Measurements from ENCODE around the gene TBX10.

- TF ChIP-seq POLR2AphosphoS5 (IDR thresholded peaks at IDR 0.05; ENCODE audit: low read depth, low read length), result no peak
- TF ChIP-seq TAF1 (IDR thresholded peaks at IDR 0.05; ENCODE audit: low read depth, low read length), result no peak
- TF ChIP-seq POLR2A (IDR thresholded peaks at IDR 0.05; ENCODE audit: low read depth, low read length), result no peak
- TF ChIP-seq PAX5 (IDR thresholded peaks at IDR 0.05; ENCODE audit: insufficient read depth, low read length, severe bottlenecking), result no peak
- no peak for TF ChIP-seq POU2F2 (IDR thresholded peaks at IDR 0.05; ENCODE audit: low read depth, low read length)
- no peak for TF ChIP-seq SPI1 (IDR thresholded peaks at IDR 0.05; ENCODE audit: low read depth, low read length)
Observed at GRCh38 chr11:67610302-67610868, 29.2 kb downstream of the TBX10 start.

All from GM12891 (cell line).